GM04504 (cell line): Measurements from ENCODE around the gene ENO4.

Source experiments
- DNase-seq: peaks from one replicate; pipeline ENCODE4 v3.0.0-alpha.2; 2012; ENCODE audit warnings: low read depth

Gene ENO4

GRCh38 chr10:116917481-116917880, 68.2 kb downstream of the ENO4 start:
- no peak for DNase-seq

DNA sequence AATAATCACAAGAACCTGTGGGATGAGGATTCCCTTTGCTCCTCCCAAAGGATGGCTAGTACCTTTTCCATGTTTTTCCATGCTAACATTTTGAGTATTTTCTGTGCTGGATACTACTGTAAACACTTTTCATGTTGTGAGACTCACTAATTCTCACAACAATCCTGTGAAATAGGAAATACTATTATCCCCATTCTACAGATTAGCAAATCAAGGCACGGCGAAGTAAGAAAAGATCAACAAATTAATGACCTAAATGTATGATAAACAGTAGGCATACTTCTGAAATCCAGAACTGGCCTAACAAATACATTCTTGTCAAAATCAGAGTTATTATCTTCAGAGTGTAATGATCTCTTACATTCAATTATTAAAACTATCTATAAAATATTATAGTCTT, 69.3 kb downstream of the ENO4 start:
- DNase-seq = no peak

- no peak for DNase-seq
Observed at GRCh38 chr10:116919164-116919563, 69.9 kb downstream of the ENO4 start.

DNA sequence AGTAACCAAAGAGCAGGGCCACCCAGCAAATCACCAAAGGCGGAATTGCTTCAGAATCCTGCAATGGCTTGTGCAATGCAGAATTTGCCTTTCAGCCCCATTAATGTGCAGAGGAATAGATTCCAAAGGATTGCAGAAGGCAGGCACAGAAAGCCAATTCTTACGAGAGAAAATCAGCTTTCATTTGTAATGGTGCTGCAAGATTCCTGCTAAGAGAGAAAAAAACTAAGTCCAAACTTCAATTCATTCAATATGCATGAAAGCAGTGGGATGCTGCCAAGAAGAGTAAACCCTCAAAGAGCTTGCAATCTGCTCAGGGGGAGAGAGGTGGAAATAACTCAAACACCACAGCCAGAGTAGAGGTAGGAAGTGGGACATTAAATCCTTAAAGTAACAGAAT, 70.4 kb downstream of the ENO4 start:
- DNase-seq = no peak

- DNase-seq = no peak
Observed at GRCh38 chr10:116925056-116925455, 75.8 kb downstream of the ENO4 start.

DNA sequence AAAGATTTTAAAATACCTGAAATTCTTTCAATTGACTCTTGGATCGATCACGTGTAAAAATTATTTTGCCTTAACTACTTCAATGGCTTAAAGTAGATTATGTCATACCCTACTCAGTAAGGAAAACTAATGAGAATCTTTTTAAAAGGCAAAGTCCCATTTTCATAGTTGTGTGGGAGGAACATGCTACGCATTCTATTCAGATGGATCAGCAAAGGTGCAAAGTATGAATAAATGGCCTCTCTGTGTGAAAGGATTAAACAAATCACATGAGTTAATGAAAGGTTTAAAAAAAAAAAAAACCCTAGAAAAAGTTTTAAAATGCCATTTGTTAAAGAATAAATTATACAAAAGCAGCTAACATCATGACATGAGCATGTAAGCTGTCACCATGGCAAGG, 77.1 kb downstream of the ENO4 start:
- no peak for DNase-seq

- no peak for DNase-seq
Observed at GRCh38 chr10:116931806-116932205, 82.5 kb downstream of the ENO4 start.
